Measurements from ENCODE around the gene ADAR. TPM values are rescaled to one million over a fixed set of nuclear protein-coding genes. Genes with fewer than 3 reads are reported as not detected.

ADAR gene
- total and polyA plus RNA-seq, 2 of the 4 experiments (the other 2 are of a cell fraction) = 70.9 to 131 TPM

GRCh38 chr1:154558720-154559465 lies 49.1 kb downstream of the ADAR start (continued):
- peak; percentile 88 for TF ChIP-seq RCOR1 (IDR thresholded peaks at IDR 0.05; ENCODE audit: insufficient replicate concordance, low read length)
- TF ChIP-seq SMC3 (IDR thresholded peaks at IDR 0.05; ENCODE audit: low read depth, low read length) = no peak

GRCh38 chr1:154557939-154558719 lies 49.9 kb downstream of the ADAR start, which contains the start of gene UBE2Q1:
Gene UBE2Q1, minus strand, starts transcription at chr1:154558662. Its CDS starts 109 bp downstream, at chr1:154558553.
- no TSS peak for BruUV-seq (replicated peaks)
- Histone ChIP-seq H3K18ac (ENCODE audit: low read depth, low read length) (peak within 1 kb of the TSS; percentile 63), H3K27ac (ENCODE audit: insufficient read depth, low read length) (peak within 1 kb of the TSS; percentile 94), H3K4ac (ENCODE audit: low read depth, low read length) (peak within 1 kb of the TSS; percentile 88), H2BK120ac (ENCODE audit: low read depth, low read length) (peak within 1 kb of the TSS; percentile 56), H3K56ac (ENCODE audit: extremely low read depth, insufficient read depth, low read length) (peak within 1 kb of the TSS; percentile 89), H2BK15ac (ENCODE audit: low read depth, low read length) (peak within 1 kb of the TSS; percentile 55; the same call in 1 of the 3 replicates), H3K79me1 (ENCODE audit: low read depth in 1 of 2, low read length in 2 of 2) (peaks cover 24 to 47% of the 10 kb centered on the region in 2 experiments), H3K36me3 (ENCODE audit: control insufficient read depth, insufficient read depth, low read length) (peaks cover 21% of the 10 kb centered on the region), H3K9me3 (ENCODE audit: control insufficient read depth, insufficient read depth, low read length) (no peaks in the 10 kb centered on the region), H2BK5ac (ENCODE audit: low read depth, low read length, poor library complexity, severe bottlenecking) (peak within 1 kb of the TSS; percentile 68), H2BK20ac (ENCODE audit: low read depth, low read length) (peak within 1 kb of the TSS; percentile 34; the same call in 1 of the 2 replicates), H4K91ac (ENCODE audit: insufficient read depth, low read depth, low read length) (peak within 1 kb of the TSS; percentile 85), H2AK9ac (replicated peaks; ENCODE audit: low read depth, low read length, poor library complexity) (peak within 1 kb of the TSS; percentile 96), H3K4me1 (ENCODE audit: control insufficient read depth, insufficient read depth, low read length) (peaks cover 5% of the 10 kb centered on the region), H3K4me3 (ENCODE audit: insufficient read depth, low read depth, low read length) (peak within 1 kb of the TSS; percentile 95), H3K23ac (ENCODE audit: low read depth, low read length) (peak within 1 kb of the TSS; percentile 97), H4K5ac (ENCODE audit: low read depth, low read length) (peak within 1 kb of the TSS; percentile 76), H3K27me3 (ENCODE audit: control insufficient read depth, insufficient read depth, low read length) (no peaks in the 10 kb centered on the region), H3K4me2 (ENCODE audit: low read depth, low read length) (peak within 1 kb of the TSS; percentile 99), H3K14ac (replicated peaks; ENCODE audit: low read depth, low read length) (peak within 1 kb of the TSS; percentile 93), H4K8ac (ENCODE audit: low read depth in 2 of 2, low read length in 2 of 2) (peak within 1 kb of the TSS; percentile 73 to 94), H3K9ac (ENCODE audit: low read depth, low read length) (peak within 1 kb of the TSS; percentile 98), H2AK5ac (ENCODE audit: low read depth, low read length) (peak within 1 kb of the TSS; percentile 86), H3K9me1 (ENCODE audit: insufficient read depth, low read length) (peaks cover 17% of the 10 kb centered on the region; the same call in 1 of the 2 replicates), H4K20me1 (ENCODE audit: insufficient read depth, low read length) (peaks cover 37% of the 10 kb centered on the region), H2AFZ (replicated peaks; ENCODE audit: low read length, poor library complexity) (peak within 1 kb of the TSS; percentile 99)
- TF ChIP-seq CHD1 (IDR thresholded peaks at IDR 0.05; ENCODE audit: low read depth, low read length) (no peak), BHLHE40 (IDR thresholded peaks at IDR 0.05; ENCODE audit: low read depth, low read length) (no peak), CEBPB (IDR thresholded peaks at IDR 0.05; ENCODE audit: low read depth, low read length) (no peak), MXI1 (IDR thresholded peaks at IDR 0.05; ENCODE audit: borderline replicate concordance, low read depth, low read length) (no peak), FOS (IDR thresholded peaks at IDR 0.05; ENCODE audit: low read depth, low read length) (no peak), RAD21 (IDR thresholded peaks at IDR 0.05; ENCODE audit: low read length) (no peak), MAFK (IDR thresholded peaks at IDR 0.05; ENCODE audit: low read depth, low read length) (no peak), RFX5 (IDR thresholded peaks at IDR 0.05; ENCODE audit: low read depth, low read length) (no peak), RCOR1 (IDR thresholded peaks at IDR 0.05; ENCODE audit: insufficient replicate concordance, low read length) (no peak), CTCF (conservative IDR thresholded peaks at IDR 0.05; ENCODE audit: low read depth, low read length) (no peak), POLR2A (IDR thresholded peaks at IDR 0.05; ENCODE audit: low read depth, low read length) (no peak)
- ATAC-seq (ENCODE audit: low read depth) (peak; percentile 18), DNase-seq (peak; percentile 18)
- dilution Hi-C loops (cut with HindIII; ENCODE audit: low sequenced_read_pairs, unreplicated experiment) = no loop called here
- ChIA-PET POLR2A (ENCODE audit: unreplicated experiment) (interaction anchor here (0.6 kb wide), 3 partner anchors 51 to 457 kb away, joined by 3 to 13 read pairs (median 8); no protein-coding TSS in a partner anchor), CTCF (interaction anchor here (0.6 kb wide), 1 partner anchor 255 kb away, joined by 3 read pairs; no protein-coding TSS in a partner anchor)
- in situ Hi-C loops (cut with MboI; ENCODE audit: low sequenced_read_pairs) = no loop called here
- WGBS, 2 experiments (ENCODE audit: extremely low coverage in 2 of 2, insufficient read length in 1 of 2) = 4% methylated on average over 18 of the region's 69 CpGs; no CpG with 5 or more reads in 1 of the 2 experiments
- intact Hi-C loops (cut with micrococcal nuclease) = loop anchor here (2.0 to 5.0 kb wide), 2 partner anchors 204 to 503 kb away; no protein-coding TSS in a partner anchor
